Prostate gland (tissue), 2 donors: Measurements from ENCODE around the gene PDGFA. TPM values are rescaled to one million over a fixed set of nuclear protein-coding genes. Genes with fewer than 3 reads are reported as not detected.

Source experiments
- DNase-seq: peaks from one replicate; pipeline ENCODE4 v3.0.0-alpha.2; 2019; ENCODE audit warnings: low spot score
- H3K27ac ChIP-seq, 2 donors: fragments of 200-600 bp; sonication (generic); 2 replicates each; pipeline ENCODE4 v1.5.1; 2017 to 2019
- H3K27me3 ChIP-seq: fragments of 200-600 bp; sonication (generic); replicated peaks from 2 replicates; pipeline ENCODE4 v1.5.1; 2019; ENCODE audit not compliant: insufficient read depth
- H3K36me3 ChIP-seq, 2 donors: fragments of 200-600 bp; sonication (generic); 1 replicate in 1 of 2; 2 replicates in 1 of 2; pipeline versions ENCODE4 v1.5.1 to v1.8.1; 2017 to 2019
- H3K4me1 ChIP-seq: fragments of 200-600 bp; sonication (generic); replicated peaks from 2 replicates; pipeline ENCODE4 v1.5.1; 2019
- H3K4me3 ChIP-seq, 2 donors: fragments of 200-600 bp; sonication (generic); 2 replicates each; pipeline ENCODE4 v1.5.1; 2017 to 2019
- H3K9me3 ChIP-seq: fragments of 200-600 bp; sonication (generic); 2 replicates; pipeline ENCODE4 v1.5.1; 2017
- POLR2A ChIP-seq: fragments of 450-650 bp; IDR thresholded peaks from one replicate; pipeline ENCODE4 v1.6.1; 2016; ENCODE audit warnings: antibody characterized with exemption, mild to moderate bottlenecking
- POLR2AphosphoS5 ChIP-seq: sonication (generic); formaldehyde crosslinking; IDR thresholded peaks from one replicate; pipeline ENCODE4 v1.6.1; 2017; ENCODE audit warnings: antibody characterized with exemption
- WGBS: methylation state at CpG from one replicate; pipeline ENCODE4 v1.1.5; 2018; 5-methylcytosine and 5-hydroxymethylcytosine counted together
- intact Hi-C: fragments of 100-400 bp; cut with DNase I; formaldehyde crosslinking; loops from one replicate; pipeline ENCODE4 v1.14.2; 2022
- total RNA-seq, 2 donors: library from RNA; depleted of rRNA; stranded (reverse); fragments of >200 nt; gene quantifications; one replicate each; pipeline ENCODE4 v1.1.0, GENCODE V29; 2016
- TF ChIP-seq, protein P1 (sequence below), 4 experiments: fragments of 200-600 bp in 2 of 4; fragments of 450-650 bp in 2 of 4; sonication (generic) in 2 of 4; IDR thresholded peaks; 1 replicate in 3 of 4; 2 replicates in 1 of 4; pipeline ENCODE4 v1.5.1; 2016 to 2019; ENCODE audit warnings: antibody characterized with exemption in 4 of 4, mild to moderate bottlenecking in 2 of 4, moderate library complexity in 2 of 4

Gene PDGFA
- total RNA-seq, 2 donors from 2014 or later, result 40.4 to 75.0 TPM

DNA sequence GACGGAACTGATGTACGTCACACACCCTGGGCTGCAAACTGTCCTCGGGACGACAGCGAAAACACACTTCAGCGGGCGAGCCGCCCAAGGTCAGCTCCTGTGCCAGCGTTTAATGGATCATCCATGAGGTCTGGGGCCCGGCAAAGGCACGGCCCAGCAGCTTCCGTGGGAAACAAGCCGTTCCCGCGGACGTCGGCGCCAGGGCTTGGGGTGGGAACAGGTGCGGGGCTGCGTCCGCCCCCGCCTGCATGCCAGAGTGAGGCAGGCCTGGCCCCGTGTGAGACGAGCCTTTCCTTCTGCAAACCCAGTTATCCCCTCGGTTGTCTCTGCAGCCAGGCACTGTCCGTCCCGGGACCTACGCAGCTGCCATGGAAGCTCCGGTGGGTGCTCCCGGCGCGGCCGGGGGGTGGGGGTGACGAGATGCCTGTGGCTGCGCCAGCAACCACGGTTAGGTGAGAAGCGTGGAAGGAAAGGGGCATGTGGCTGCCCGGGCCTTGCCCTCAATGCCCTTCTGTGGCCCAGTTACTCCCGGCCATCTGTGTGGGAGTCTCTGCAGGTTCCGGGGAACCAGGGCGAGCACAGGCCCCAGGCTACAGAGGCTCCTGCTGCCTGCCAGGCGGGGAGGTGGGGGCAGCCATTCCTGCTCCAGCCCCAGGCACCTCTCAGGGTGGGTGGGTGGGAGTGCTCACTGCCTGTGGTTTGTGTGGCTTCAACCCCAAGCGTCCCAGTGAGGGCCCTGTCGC is 42.2 kb upstream of the PDGFA start:
- H3K27ac ChIP-seq, result no peak overlapping the region
- H3K36me3 ChIP-seq, result no peaks in the 10 kb centered on the region
- no peaks in the 10 kb centered on the region for H3K4me1 ChIP-seq
- no peak for DNase-seq
- no peaks in the 10 kb centered on the region for H3K27me3 ChIP-seq
- H3K4me3 ChIP-seq, result no peak overlapping the region
- WGBS, result 60% methylated on average over 42 of the region's 44 CpGs
- intact Hi-C loops, result no loop called here
- no peaks in the 10 kb centered on the region for H3K9me3 ChIP-seq
- TF ChIP-seq POLR2A, result no peak
- no peak for TF ChIP-seq POLR2AphosphoS5
- TF ChIP-seq, protein P1, sequence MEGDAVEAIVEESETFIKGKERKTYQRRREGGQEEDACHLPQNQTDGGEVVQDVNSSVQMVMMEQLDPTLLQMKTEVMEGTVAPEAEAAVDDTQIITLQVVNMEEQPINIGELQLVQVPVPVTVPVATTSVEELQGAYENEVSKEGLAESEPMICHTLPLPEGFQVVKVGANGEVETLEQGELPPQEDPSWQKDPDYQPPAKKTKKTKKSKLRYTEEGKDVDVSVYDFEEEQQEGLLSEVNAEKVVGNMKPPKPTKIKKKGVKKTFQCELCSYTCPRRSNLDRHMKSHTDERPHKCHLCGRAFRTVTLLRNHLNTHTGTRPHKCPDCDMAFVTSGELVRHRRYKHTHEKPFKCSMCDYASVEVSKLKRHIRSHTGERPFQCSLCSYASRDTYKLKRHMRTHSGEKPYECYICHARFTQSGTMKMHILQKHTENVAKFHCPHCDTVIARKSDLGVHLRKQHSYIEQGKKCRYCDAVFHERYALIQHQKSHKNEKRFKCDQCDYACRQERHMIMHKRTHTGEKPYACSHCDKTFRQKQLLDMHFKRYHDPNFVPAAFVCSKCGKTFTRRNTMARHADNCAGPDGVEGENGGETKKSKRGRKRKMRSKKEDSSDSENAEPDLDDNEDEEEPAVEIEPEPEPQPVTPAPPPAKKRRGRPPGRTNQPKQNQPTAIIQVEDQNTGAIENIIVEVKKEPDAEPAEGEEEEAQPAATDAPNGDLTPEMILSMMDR (IDR thresholded peaks at IDR 0.05), result no peak

DNA sequence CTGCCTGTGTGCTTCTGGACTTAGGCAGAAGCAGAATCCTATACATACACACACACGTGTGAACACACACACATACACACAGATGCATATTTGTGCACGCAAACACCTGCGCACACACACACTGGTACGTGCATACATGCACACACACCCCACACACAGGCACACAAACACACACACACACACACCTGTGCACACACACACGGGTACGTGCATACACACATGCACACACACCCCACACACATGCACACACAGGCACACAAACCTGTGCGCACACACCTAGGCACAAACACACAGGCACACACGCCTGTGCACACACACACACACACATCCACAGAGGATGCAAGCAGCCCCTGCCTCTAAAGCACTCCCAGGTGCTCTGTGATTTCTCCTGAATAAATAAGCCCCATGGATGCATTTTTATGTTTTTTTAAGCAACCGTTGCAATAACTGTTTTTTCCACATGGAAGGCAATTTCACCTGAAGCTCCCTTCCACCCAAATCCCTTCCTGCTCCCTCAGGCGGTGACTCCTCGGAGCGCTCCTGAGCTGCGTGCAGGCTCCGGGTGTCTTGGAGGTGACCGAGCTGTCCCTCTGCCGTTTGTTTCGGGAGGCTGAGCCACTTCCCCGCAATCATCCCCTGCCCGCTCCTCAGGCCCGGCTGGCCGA is 41.5 kb upstream of the PDGFA start:
- intact Hi-C loops, result no loop called here
- Histone ChIP-seq H3K36me3 (no peaks in the 10 kb centered on the region), H3K9me3 (no peaks in the 10 kb centered on the region), H3K27me3 (no peaks in the 10 kb centered on the region), H3K4me3 (no peak overlapping the region), H3K27ac (no peak overlapping the region), H3K4me1 (no peaks in the 10 kb centered on the region)
- 70% methylated on average over 21 of the region's 21 CpGs for WGBS
- TF ChIP-seq, protein P1 (IDR thresholded peaks at IDR 0.05), result no peak
- TF ChIP-seq POLR2AphosphoS5 (no peak), POLR2A (no peak)
- no peak for DNase-seq

DNA sequence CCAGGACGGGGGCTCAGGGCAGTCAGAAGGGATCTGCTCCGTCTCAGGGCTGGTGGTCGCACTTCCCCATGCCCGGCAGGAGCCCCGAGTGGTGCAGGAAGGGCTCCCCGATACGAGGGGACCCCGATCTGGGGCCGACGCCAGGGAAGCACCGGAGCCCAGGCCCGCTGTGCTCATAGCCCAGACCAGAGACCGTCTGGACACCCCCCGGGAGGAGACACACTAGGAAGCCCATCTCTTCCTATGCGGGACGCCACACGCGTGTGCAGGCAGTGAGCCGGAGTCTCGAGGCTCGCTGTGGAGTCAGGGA is 39.7 kb upstream of the PDGFA start:
- H3K27me3 ChIP-seq, result no peaks in the 10 kb centered on the region
- H3K9me3 ChIP-seq, result no peaks in the 10 kb centered on the region
- H3K27ac ChIP-seq, result no peak overlapping the region
- WGBS, result 93% methylated on average over 21 of the region's 21 CpGs
- intact Hi-C loops, result no loop called here
- TF ChIP-seq POLR2A (no peak), POLR2AphosphoS5 (no peak)
- TF ChIP-seq, protein P1 (IDR thresholded peaks at IDR 0.05), result no peak
- DNase-seq, result no peak
- H3K36me3 ChIP-seq, result no peaks in the 10 kb centered on the region
- no peaks in the 10 kb centered on the region for H3K4me1 ChIP-seq
- no peak overlapping the region for H3K4me3 ChIP-seq

DNA sequence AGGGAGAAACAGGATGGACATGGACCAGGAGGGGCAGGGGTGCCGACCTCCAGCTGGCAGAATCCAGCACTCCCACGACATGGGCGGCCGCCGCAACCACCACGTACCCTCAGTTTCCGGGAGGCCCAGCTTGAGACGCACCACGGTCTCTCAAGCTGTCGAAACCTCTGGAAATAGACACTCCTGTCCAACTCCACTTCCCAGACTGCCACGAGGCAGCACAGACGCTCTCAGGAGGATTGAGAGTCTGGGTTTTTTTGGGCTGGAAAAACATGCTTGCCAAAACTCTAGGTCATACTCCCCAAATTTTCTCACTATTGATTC is 37.9 kb upstream of the PDGFA start:
- TF ChIP-seq, protein P1 (IDR thresholded peaks at IDR 0.05), result no peak
- TF ChIP-seq POLR2AphosphoS5 (no peak), POLR2A (no peak)
- no peaks in the 10 kb centered on the region for H3K36me3 ChIP-seq
- no peak overlapping the region for H3K4me3 ChIP-seq
- DNase-seq, result no peak
- H3K9me3 ChIP-seq, result no peaks in the 10 kb centered on the region
- WGBS, result 95% methylated on average over 12 of the region's 12 CpGs
- no peaks in the 10 kb centered on the region for H3K27me3 ChIP-seq
- intact Hi-C loops, result no loop called here
- no peak overlapping the region for H3K27ac ChIP-seq
- no peaks in the 10 kb centered on the region for H3K4me1 ChIP-seq
